Neural cell (in vitro differentiated cells): ENCODE results near the gene ADISSP. TPM values are rescaled to one million over a fixed set of nuclear protein-coding genes. Genes with fewer than 3 reads are reported as not detected.

Source experiments
- H2AFZ ChIP-seq: fragments of 200-600, 300-800 bp; sonication (generic), shearing (Covaris generic); 2 replicates; pipeline ENCODE4 v1.6.0; 2014; ENCODE audit warnings: low read depth, mild to moderate bottlenecking, antibody characterized with exemption, low read length, moderate library complexity
- H3F3A ChIP-seq: fragments of 200-600 bp; shearing (Covaris generic); 2 replicates; pipeline ENCODE4 v1.6.1; 2016; ENCODE audit warnings: mild to moderate bottlenecking, moderate library complexity, mixed read lengths, antibody characterized with exemption, low read length; ENCODE audit not compliant: insufficient read depth, poor library complexity, severe bottlenecking
- H3K27ac ChIP-seq: fragments of 200-600, 300-800 bp; sonication (generic), shearing (Covaris generic); 2 replicates; pipeline ENCODE4 v1.5.1; 2014; ENCODE audit warnings: mild to moderate bottlenecking, low read length, moderate library complexity
- H3K27me3 ChIP-seq: fragments of 300-800, 200-600 bp; sonication (generic), shearing (Covaris generic); 2 replicates; pipeline ENCODE4 v1.6.0; 2014; ENCODE audit warnings: mild to moderate bottlenecking, low read depth, low read length, moderate library complexity; ENCODE audit not compliant: insufficient read depth
- H3K36me3 ChIP-seq: fragments of 300-800, 200-600 bp; sonication (generic), shearing (Covaris generic); 2 replicates; pipeline ENCODE4 v1.5.1; 2014; ENCODE audit warnings: mild to moderate bottlenecking, antibody characterized with exemption, low read length, moderate library complexity; ENCODE audit not compliant: insufficient read depth
- H3K4me2 ChIP-seq: fragments of 300-800, 200-600 bp; sonication (generic), shearing (Covaris generic); 2 replicates; pipeline ENCODE4 v1.6.0; 2014; ENCODE audit warnings: mild to moderate bottlenecking, low read length
- H3K4me3 ChIP-seq: fragments of 300-800, 200-600 bp; sonication (generic), shearing (Covaris generic); 2 replicates; pipeline ENCODE4 v1.5.1; 2014; ENCODE audit warnings: mild to moderate bottlenecking, low read length, moderate library complexity
- H3K79me2 ChIP-seq: fragments of 200-600 bp; shearing (Covaris generic); replicated peaks from 2 replicates; pipeline ENCODE4 v1.6.0; 2014; ENCODE audit warnings: mild to moderate bottlenecking, low read length, moderate library complexity; ENCODE audit not compliant: insufficient read depth
- H3K9ac ChIP-seq: fragments of 300-800, 200-600 bp; sonication (generic), shearing (Covaris generic); 2 replicates; pipeline ENCODE4 v1.6.1; 2016; ENCODE audit warnings: mild to moderate bottlenecking, low read length, mixed read lengths
- H3K9me2 ChIP-seq: fragments of 200-600 bp; shearing (Covaris generic); 2 replicates; pipeline ENCODE4 v1.6.1; 2016; ENCODE audit warnings: mild to moderate bottlenecking, low read length, mixed read lengths; ENCODE audit not compliant: insufficient read depth
- H3K9me3 ChIP-seq: fragments of 200-600, 300-800 bp; sonication (generic), shearing (Covaris generic); 2 replicates; pipeline ENCODE4 v1.6.1; 2016; ENCODE audit warnings: mild to moderate bottlenecking, mixed run types, low read length, moderate library complexity, mixed read lengths
- H4K20me1 ChIP-seq: fragments of 200-600 bp; shearing (Covaris generic); 2 replicates; pipeline ENCODE4 v1.6.1; 2016; ENCODE audit warnings: mild to moderate bottlenecking, mixed run types; ENCODE audit not compliant: insufficient read depth
- EP300 ChIP-seq: fragments of 450-650 bp; conservative IDR thresholded peaks from 2 replicates; pipeline ENCODE4 v1.6.1; 2014; ENCODE audit warnings: antibody characterized with exemption, mild to moderate bottlenecking, moderate library complexity; ENCODE audit not compliant: poor library complexity, severe bottlenecking
- EZH2 ChIP-seq: fragments of 200-600, 300-800 bp; shearing (Covaris generic), sonication (generic); IDR thresholded peaks from 2 replicates; pipeline ENCODE4 v1.6.1; 2014; ENCODE audit warnings: antibody characterized with exemption, low read length, borderline replicate concordance, mild to moderate bottlenecking; ENCODE audit not compliant: insufficient read depth, poor library complexity, severe bottlenecking
- MXI1 ChIP-seq: fragments of 450-650 bp; conservative IDR thresholded peaks from 2 replicates; pipeline ENCODE4 v1.6.1; 2014; ENCODE audit warnings: antibody characterized with exemption, mild to moderate bottlenecking; ENCODE audit not compliant: poor library complexity, severe bottlenecking
- POLR2AphosphoS5 ChIP-seq: IDR thresholded peaks from 2 replicates; pipeline ENCODE4 v1.6.1; 2012
- RAD21 ChIP-seq: fragments of 450-650 bp; conservative IDR thresholded peaks from 2 replicates; pipeline ENCODE4 v1.6.1; 2014; ENCODE audit warnings: antibody characterized with exemption, mild to moderate bottlenecking, moderate library complexity
- SMC3 ChIP-seq: fragments of 450-650 bp; conservative IDR thresholded peaks from 2 replicates; pipeline ENCODE4 v1.6.1; 2014; ENCODE audit warnings: antibody characterized with exemption, mild to moderate bottlenecking, moderate library complexity; ENCODE audit not compliant: poor library complexity
- TAF1 ChIP-seq: IDR thresholded peaks from 2 replicates; pipeline ENCODE4 v1.6.1; 2012; ENCODE audit warnings: low read depth
- polyA plus RNA-seq: library from polyadenylated mRNA; depleted of rRNA; stranded (reverse); fragments of >200 nt; gene quantifications from 2 replicates; pipeline ENCODE4 v1.2.3, GENCODE V29; 2014
- TF ChIP-seq, protein P1 (sequence below): fragments of 450-650 bp; IDR thresholded peaks from 2 replicates; pipeline ENCODE4 v1.5.1; 2014; ENCODE audit warnings: antibody characterized with exemption, mild to moderate bottlenecking, moderate library complexity; ENCODE audit not compliant: poor library complexity, severe bottlenecking
- TF ChIP-seq, protein P2 (sequence below): IDR thresholded peaks from 2 replicates; pipeline ENCODE4 v1.6.1; 2012; ENCODE audit warnings: borderline replicate concordance

The ADISSP gene
- polyA plus RNA-seq, 1 donor from 2014 or later, result 39.8 TPM

DNA sequence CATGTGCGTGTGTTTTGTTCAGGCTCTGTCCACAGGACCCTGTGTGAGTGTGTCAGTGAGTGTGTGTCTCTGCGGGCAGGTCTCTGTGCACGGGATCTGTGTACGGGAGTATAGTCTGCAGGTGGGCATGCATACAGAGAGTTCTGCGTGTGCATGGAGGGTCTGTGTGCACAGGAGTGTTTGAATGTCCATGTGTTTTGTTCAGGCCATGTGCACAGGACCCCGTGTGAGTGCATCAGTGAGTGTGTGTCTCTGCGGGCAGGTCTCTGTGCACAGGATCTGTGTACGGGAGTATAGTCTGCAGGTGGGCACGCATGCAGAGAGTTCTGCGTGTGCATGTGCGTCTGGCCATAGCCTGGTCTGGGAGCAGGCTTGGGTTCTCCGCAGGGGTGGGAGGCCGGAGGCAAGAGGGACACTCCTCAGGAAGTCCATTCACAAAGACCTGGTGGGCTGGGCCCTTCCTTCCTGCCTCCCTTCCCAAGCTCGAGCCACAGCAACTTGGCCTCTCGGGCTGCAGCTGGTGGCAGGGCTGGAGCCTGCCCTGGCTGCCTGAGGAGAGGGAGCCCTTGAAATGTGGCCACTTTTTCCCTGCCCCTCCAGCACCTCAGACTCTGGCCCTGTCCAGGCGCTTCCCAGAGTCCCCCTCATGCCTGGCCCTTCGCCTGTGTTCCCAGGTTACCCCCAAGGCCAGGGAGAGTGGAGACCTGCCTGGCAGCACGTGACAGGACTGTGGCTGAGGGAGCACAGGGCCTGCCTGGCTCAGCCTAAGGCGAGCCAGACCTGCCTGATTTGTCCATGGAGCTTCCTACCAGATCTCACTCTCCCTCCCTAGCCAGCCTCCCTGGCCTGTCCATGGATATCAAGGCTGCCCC, 28.3 kb downstream of the ADISSP start:
- Histone ChIP-seq H3K9ac (no peak overlapping the region), H3K9me3 (no peaks in the 10 kb centered on the region), H3K27ac (no peak overlapping the region), H4K20me1 (no peaks in the 10 kb centered on the region), H3K27me3 (peaks cover 5% of the 10 kb centered on the region), H3K4me2 (no peak overlapping the region), H3K9me2 (no peaks in the 10 kb centered on the region), H2AFZ (no peak overlapping the region), H3K36me3 (no peaks in the 10 kb centered on the region), H3F3A (no peaks in the 10 kb centered on the region), H3K79me2 (no peaks in the 10 kb centered on the region), H3K4me3 (no peak overlapping the region)
- TF ChIP-seq POLR2AphosphoS5, result no peak
- no peak for TF ChIP-seq EP300
- TF ChIP-seq SMC3, result no peak
- TF ChIP-seq RAD21, result no peak
- TF ChIP-seq MXI1, result no peak
- no peak for TF ChIP-seq TAF1
- TF ChIP-seq EZH2, result no peak
- TF ChIP-seq, protein P1, sequence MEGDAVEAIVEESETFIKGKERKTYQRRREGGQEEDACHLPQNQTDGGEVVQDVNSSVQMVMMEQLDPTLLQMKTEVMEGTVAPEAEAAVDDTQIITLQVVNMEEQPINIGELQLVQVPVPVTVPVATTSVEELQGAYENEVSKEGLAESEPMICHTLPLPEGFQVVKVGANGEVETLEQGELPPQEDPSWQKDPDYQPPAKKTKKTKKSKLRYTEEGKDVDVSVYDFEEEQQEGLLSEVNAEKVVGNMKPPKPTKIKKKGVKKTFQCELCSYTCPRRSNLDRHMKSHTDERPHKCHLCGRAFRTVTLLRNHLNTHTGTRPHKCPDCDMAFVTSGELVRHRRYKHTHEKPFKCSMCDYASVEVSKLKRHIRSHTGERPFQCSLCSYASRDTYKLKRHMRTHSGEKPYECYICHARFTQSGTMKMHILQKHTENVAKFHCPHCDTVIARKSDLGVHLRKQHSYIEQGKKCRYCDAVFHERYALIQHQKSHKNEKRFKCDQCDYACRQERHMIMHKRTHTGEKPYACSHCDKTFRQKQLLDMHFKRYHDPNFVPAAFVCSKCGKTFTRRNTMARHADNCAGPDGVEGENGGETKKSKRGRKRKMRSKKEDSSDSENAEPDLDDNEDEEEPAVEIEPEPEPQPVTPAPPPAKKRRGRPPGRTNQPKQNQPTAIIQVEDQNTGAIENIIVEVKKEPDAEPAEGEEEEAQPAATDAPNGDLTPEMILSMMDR, result no peak
- TF ChIP-seq, protein P2, sequence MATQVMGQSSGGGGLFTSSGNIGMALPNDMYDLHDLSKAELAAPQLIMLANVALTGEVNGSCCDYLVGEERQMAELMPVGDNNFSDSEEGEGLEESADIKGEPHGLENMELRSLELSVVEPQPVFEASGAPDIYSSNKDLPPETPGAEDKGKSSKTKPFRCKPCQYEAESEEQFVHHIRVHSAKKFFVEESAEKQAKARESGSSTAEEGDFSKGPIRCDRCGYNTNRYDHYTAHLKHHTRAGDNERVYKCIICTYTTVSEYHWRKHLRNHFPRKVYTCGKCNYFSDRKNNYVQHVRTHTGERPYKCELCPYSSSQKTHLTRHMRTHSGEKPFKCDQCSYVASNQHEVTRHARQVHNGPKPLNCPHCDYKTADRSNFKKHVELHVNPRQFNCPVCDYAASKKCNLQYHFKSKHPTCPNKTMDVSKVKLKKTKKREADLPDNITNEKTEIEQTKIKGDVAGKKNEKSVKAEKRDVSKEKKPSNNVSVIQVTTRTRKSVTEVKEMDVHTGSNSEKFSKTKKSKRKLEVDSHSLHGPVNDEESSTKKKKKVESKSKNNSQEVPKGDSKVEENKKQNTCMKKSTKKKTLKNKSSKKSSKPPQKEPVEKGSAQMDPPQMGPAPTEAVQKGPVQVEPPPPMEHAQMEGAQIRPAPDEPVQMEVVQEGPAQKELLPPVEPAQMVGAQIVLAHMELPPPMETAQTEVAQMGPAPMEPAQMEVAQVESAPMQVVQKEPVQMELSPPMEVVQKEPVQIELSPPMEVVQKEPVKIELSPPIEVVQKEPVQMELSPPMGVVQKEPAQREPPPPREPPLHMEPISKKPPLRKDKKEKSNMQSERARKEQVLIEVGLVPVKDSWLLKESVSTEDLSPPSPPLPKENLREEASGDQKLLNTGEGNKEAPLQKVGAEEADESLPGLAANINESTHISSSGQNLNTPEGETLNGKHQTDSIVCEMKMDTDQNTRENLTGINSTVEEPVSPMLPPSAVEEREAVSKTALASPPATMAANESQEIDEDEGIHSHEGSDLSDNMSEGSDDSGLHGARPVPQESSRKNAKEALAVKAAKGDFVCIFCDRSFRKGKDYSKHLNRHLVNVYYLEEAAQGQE, result no peak

DNA sequence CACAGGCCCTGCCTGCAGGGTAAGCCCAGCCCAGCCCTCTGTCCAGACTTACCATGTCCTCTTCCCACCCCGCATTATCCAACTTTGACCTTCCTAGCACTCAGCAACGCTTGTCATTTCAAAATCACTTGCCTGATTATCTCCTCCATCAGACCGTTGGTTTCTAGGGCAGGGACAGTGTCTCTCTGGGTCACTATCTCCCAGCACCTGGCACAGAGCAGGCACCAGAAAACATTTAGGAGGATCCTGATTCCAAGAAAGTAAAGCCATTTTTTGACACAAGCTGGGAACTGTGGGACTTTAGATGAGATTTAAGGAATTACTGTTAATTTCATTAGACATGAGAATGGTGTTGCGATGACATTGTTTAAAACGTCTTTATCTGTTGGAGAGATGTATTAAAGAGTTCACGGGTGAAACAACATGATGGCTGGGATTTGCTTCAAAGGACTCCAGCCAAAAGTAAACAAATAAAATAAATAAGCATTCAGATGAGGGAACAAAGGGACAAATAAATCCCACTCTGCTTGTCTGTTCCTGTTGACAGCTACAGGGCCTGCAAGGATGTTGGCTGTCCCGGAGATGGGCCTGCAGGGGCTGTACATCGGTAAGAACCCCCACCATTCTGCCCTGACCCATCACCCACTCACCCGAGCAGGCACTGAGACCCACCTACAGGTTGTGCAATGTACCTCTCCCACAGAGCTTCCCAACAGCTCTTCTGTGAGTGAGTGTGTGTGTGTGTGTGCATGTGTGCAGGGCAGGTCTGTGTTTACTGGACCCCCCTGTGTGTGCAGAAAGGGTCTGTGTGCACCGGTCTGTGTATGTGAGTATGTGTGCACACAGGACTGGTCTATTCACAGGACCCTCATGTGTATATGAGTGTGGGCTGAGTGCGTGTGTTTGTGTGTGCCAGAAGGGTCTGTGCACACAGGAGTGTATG, 29.2 kb downstream of the ADISSP start:
- H3K79me2 ChIP-seq, result no peaks in the 10 kb centered on the region
- no peaks in the 10 kb centered on the region for H4K20me1 ChIP-seq
- no peak overlapping the region for H2AFZ ChIP-seq
- H3K9me3 ChIP-seq, result no peaks in the 10 kb centered on the region
- no peaks in the 10 kb centered on the region for H3K27me3 ChIP-seq
- H3K9me2 ChIP-seq, result no peaks in the 10 kb centered on the region
- no peak overlapping the region for H3K4me2 ChIP-seq
- no peak for TF ChIP-seq MXI1
- TF ChIP-seq SMC3, result no peak
- TF ChIP-seq TAF1, result no peak
- TF ChIP-seq EZH2, result no peak
- TF ChIP-seq, protein P1, result no peak
- no peak for TF ChIP-seq RAD21
- TF ChIP-seq EP300, result no peak
- no peak for TF ChIP-seq POLR2AphosphoS5
- TF ChIP-seq, protein P2, result no peak
- H3F3A ChIP-seq, result no peaks in the 10 kb centered on the region
- no peak overlapping the region for H3K4me3 ChIP-seq
- no peak overlapping the region for H3K27ac ChIP-seq
- no peaks in the 10 kb centered on the region for H3K36me3 ChIP-seq
- no peak overlapping the region for H3K9ac ChIP-seq
